Measurements from ENCODE around the gene DHRSX.

DNA sequence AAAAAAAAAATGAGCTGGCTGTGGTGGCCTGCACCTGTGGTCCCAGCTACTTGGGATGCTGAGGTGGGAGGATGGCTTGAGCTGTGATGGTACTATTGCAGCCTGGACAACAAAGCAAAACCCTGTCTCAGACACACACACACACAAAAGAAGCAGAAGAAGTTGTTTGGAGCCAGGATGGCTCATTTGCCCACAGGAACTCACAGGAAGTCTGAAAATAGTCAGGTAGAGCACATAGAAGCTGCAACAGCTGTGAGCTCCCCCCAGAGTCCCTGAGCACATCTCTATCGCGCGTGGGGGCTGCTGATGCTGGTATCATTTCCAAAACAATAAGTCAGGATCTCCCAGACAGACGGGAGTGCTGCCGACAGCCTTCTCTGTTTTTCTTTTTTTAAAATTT is 13.4 kb upstream of the DHRSX start:
- TF ChIP-seq TCF4 (CRISPR knock-in tag; IDR thresholded peaks at IDR 0.05; ENCODE audit: borderline replicate concordance): no peak
- TF ChIP-seq, protein P1, sequence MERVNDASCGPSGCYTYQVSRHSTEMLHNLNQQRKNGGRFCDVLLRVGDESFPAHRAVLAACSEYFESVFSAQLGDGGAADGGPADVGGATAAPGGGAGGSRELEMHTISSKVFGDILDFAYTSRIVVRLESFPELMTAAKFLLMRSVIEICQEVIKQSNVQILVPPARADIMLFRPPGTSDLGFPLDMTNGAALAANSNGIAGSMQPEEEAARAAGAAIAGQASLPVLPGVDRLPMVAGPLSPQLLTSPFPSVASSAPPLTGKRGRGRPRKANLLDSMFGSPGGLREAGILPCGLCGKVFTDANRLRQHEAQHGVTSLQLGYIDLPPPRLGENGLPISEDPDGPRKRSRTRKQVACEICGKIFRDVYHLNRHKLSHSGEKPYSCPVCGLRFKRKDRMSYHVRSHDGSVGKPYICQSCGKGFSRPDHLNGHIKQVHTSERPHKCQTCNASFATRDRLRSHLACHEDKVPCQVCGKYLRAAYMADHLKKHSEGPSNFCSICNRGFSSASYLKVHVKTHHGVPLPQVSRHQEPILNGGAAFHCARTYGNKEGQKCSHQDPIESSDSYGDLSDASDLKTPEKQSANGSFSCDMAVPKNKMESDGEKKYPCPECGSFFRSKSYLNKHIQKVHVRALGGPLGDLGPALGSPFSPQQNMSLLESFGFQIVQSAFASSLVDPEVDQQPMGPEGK (CRISPR knock-in tag; IDR thresholded peaks at IDR 0.05; ENCODE audit: borderline replicate concordance): no peak
- no peak for TF ChIP-seq ZFP30 (CRISPR knock-in tag; IDR thresholded peaks at IDR 0.05)
- TF ChIP-seq, protein P2, sequence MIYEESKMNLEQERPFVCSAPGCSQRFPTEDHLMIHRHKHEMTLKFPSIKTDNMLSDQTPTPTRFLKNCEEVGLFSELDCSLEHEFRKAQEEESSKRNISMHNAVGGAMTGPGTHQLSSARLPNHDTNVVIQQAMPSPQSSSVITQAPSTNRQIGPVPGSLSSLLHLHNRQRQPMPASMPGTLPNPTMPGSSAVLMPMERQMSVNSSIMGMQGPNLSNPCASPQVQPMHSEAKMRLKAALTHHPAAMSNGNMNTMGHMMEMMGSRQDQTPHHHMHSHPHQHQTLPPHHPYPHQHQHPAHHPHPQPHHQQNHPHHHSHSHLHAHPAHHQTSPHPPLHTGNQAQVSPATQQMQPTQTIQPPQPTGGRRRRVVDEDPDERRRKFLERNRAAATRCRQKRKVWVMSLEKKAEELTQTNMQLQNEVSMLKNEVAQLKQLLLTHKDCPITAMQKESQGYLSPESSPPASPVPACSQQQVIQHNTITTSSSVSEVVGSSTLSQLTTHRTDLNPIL (CRISPR knock-in tag; IDR thresholded peaks at IDR 0.05; ENCODE audit: low read depth): no peak

All from SK-N-SH treated with all-trans-retinoic acid at 6 μM for 48 hours (cell line).